C4-2B (cell line): ENCODE measurements around the gene CD200.

Experiments used
- H3K27ac ChIP-seq: fragments of 450-650 bp; 2 replicates; pipeline ENCODE4 v1.5.1; 2017
- ZFX ChIP-seq: fragments of 450-650 bp; IDR thresholded peaks from 2 replicates; pipeline ENCODE4 v1.6.1; 2017
- TF ChIP-seq, protein P1 (sequence below): fragments of 450-650 bp; conservative IDR thresholded peaks from 2 replicates; pipeline ENCODE4 v1.5.1; 2017; ENCODE audit warnings: mild to moderate bottlenecking

Gene CD200

GRCh38 chr3:112302881-112303763, 29.8 kb upstream of the CD200 start:
- H3K27ac ChIP-seq = no peak overlapping the region
- no peak for TF ChIP-seq ZFX
- TF ChIP-seq, protein P1, sequence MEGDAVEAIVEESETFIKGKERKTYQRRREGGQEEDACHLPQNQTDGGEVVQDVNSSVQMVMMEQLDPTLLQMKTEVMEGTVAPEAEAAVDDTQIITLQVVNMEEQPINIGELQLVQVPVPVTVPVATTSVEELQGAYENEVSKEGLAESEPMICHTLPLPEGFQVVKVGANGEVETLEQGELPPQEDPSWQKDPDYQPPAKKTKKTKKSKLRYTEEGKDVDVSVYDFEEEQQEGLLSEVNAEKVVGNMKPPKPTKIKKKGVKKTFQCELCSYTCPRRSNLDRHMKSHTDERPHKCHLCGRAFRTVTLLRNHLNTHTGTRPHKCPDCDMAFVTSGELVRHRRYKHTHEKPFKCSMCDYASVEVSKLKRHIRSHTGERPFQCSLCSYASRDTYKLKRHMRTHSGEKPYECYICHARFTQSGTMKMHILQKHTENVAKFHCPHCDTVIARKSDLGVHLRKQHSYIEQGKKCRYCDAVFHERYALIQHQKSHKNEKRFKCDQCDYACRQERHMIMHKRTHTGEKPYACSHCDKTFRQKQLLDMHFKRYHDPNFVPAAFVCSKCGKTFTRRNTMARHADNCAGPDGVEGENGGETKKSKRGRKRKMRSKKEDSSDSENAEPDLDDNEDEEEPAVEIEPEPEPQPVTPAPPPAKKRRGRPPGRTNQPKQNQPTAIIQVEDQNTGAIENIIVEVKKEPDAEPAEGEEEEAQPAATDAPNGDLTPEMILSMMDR = no peak

DNA sequence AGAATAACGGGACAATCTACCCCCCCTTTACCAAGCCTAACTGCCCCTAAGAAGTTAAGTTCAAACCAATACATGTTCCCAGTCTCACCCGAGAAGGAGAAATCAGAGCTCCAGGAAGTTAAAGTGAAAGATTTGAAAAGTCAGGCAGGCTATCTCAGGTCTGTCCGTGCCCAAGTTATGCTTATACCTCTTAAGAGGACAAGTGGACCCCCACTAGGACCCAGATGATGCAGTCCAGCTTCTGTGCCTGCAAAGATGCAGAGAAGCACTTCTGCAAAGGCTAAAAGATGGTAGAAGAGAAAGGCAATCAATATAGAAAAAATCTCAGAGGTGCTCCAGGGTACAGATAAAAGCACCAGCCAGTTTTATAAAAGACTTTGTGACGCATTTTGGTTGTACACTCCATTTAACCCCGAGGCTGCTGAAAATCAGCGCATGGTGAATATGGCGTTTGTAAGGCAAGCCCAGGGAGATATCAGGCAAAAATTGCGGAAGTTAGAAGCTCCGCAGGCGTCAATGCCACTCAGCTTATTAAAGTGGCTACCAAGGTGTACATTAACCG, 29.1 kb upstream of the CD200 start:
- no peak overlapping the region for H3K27ac ChIP-seq
- TF ChIP-seq, protein P1 = no peak
- no peak for TF ChIP-seq ZFX

- TF ChIP-seq ZFX = no peak
- TF ChIP-seq, protein P1 = no peak; the same call in 1 of the 2 replicates
- no peak overlapping the region for H3K27ac ChIP-seq
Measured at GRCh38 chr3:112304611-112305010, 28.3 kb upstream of the CD200 start.

- TF ChIP-seq ZFX = no peak
- TF ChIP-seq, protein P1 = no peak
- no peak overlapping the region for H3K27ac ChIP-seq
Measured at GRCh38 chr3:112306825-112307224, 26.1 kb upstream of the CD200 start.

DNA sequence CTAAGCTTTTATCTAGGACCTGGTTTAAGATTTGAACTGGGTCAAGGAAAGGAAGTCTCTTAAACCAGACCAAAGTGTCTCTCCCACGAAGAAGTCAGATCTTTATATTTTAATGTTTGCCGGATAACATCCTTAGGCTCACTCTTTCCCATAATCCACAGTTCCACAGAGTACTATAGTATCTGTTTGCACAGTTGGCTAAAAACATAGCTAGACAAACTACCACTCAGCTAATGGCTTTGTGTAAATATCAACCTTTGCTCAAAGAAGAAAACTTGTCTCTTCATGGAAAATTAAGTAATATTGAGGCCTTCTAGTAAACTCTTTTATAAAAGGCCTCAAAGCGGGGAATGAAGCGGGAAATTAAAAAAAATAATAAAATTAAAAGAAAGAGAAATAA, 25.4 kb upstream of the CD200 start:
- TF ChIP-seq, protein P1 = no peak
- no peak for TF ChIP-seq ZFX
- no peak overlapping the region for H3K27ac ChIP-seq

- no peak for TF ChIP-seq ZFX
- TF ChIP-seq, protein P1 = no peak
- no peak overlapping the region for H3K27ac ChIP-seq
Measured at GRCh38 chr3:112308151-112308911, 24.6 kb upstream of the CD200 start.

- no peak for TF ChIP-seq ZFX
- H3K27ac ChIP-seq = no peak overlapping the region
Measured at GRCh38 chr3:112314649-112315048, 18.3 kb upstream of the CD200 start.
